ACC112 (cell line): ENCODE data around the gene EFHC1.
A peak's percentile ranks its signal among the peaks of the same experiment; 100 is the strongest.

ENCODE experiments used
- H2AFZ ChIP-seq: fragments of 200-600 bp; sonication (generic); one replicate; pipeline ENCODE4 v1.6.0; 2017; ENCODE audit warnings: antibody characterized with exemption, low read length; ENCODE audit not compliant: unreplicated experiment
- H3K27ac ChIP-seq: fragments of 200-600 bp; sonication (generic); 2 replicates; pipeline ENCODE4 v1.5.1; 2014; ENCODE audit warnings: low read depth, mild to moderate bottlenecking, antibody characterized with exemption, low read length, moderate library complexity
- H3K27me3 ChIP-seq: fragments of 200-600 bp; sonication (generic); 2 replicates; pipeline ENCODE4 v1.6.1; 2014; ENCODE audit warnings: mild to moderate bottlenecking, antibody characterized with exemption, low read length, moderate library complexity, mixed read lengths; ENCODE audit not compliant: insufficient read depth
- H3K36me3 ChIP-seq: fragments of 200-600 bp; sonication (generic); 2 replicates; pipeline ENCODE4 v1.6.1; 2016; ENCODE audit warnings: mild to moderate bottlenecking, antibody characterized with exemption, low read length, moderate library complexity, mixed read lengths; ENCODE audit not compliant: insufficient read depth
- H3K4me1 ChIP-seq: fragments of 200-600 bp; sonication (generic); one replicate; pipeline ENCODE4 v1.6.1; 2016; ENCODE audit warnings: low read length, mixed read lengths; ENCODE audit not compliant: insufficient read depth, unreplicated experiment, control insufficient read depth
- H3K4me3 ChIP-seq: fragments of 200-600 bp; sonication (generic); 2 replicates; pipeline ENCODE4 v1.5.1; 2014; ENCODE audit warnings: mild to moderate bottlenecking, low read depth, low read length
- H3K79me2 ChIP-seq: fragments of 200-600 bp; sonication (generic); one replicate; pipeline ENCODE4 v1.6.0; 2016; ENCODE audit warnings: low read length; ENCODE audit not compliant: control insufficient read depth, unreplicated experiment, insufficient read depth

The EFHC1 gene

GRCh38 chr6:52500238-52501129 lies 80.3 kb downstream of the EFHC1 start:
- no peak overlapping the region for H3K4me3 ChIP-seq
- H3K79me2 ChIP-seq, result peaks cover 7% of the 10 kb centered on the region
- H2AFZ ChIP-seq, result no peak overlapping the region
- H3K36me3 ChIP-seq, result peaks cover 65% of the 10 kb centered on the region
- H3K27ac ChIP-seq, result peak overlapping the region; percentile 65
- no peaks in the 10 kb centered on the region for H3K27me3 ChIP-seq
- peaks cover 60% of the 10 kb centered on the region for H3K4me1 ChIP-seq

GRCh38 chr6:52502306-52503029 lies 82.3 kb downstream of the EFHC1 start:
- Histone ChIP-seq H3K4me3 (no peak overlapping the region), H2AFZ (no peak overlapping the region), H3K4me1 (peaks cover 67% of the 10 kb centered on the region), H3K27ac (peak overlapping the region; percentile 89), H3K27me3 (no peaks in the 10 kb centered on the region), H3K36me3 (peaks cover 69% of the 10 kb centered on the region), H3K79me2 (peaks cover 20% of the 10 kb centered on the region)

- Histone ChIP-seq H3K27me3 (no peaks in the 10 kb centered on the region), H3K36me3 (peaks cover 70% of the 10 kb centered on the region), H3K4me3 (no peak overlapping the region), H3K27ac (peak overlapping the region; percentile 89), H2AFZ (no peak overlapping the region), H3K4me1 (peaks cover 69% of the 10 kb centered on the region), H3K79me2 (peaks cover 27% of the 10 kb centered on the region)
Measured at GRCh38 chr6:52503323-52503747, 83.2 kb downstream of the EFHC1 start.

GRCh38 chr6:52503851-52504781 lies 84.0 kb downstream of the EFHC1 start:
- H3K36me3 ChIP-seq, result peaks cover 76% of the 10 kb centered on the region
- H2AFZ ChIP-seq, result no peak overlapping the region
- no peak overlapping the region for H3K4me3 ChIP-seq
- H3K79me2 ChIP-seq, result peaks cover 32% of the 10 kb centered on the region
- no peaks in the 10 kb centered on the region for H3K27me3 ChIP-seq
- peak overlapping the region; percentile 89 for H3K27ac ChIP-seq
- H3K4me1 ChIP-seq, result peaks cover 71% of the 10 kb centered on the region

- Histone ChIP-seq H3K4me1 (peaks cover 71% of the 10 kb centered on the region), H2AFZ (no peak overlapping the region), H3K27ac (peak overlapping the region; percentile 89), H3K4me3 (no peak overlapping the region), H3K79me2 (peaks cover 32% of the 10 kb centered on the region), H3K27me3 (no peaks in the 10 kb centered on the region), H3K36me3 (peaks cover 78% of the 10 kb centered on the region)
Measured at GRCh38 chr6:52504782-52505136, 84.6 kb downstream of the EFHC1 start.

GRCh38 chr6:52505726-52506409 lies 85.7 kb downstream of the EFHC1 start:
- peaks cover 76% of the 10 kb centered on the region for H3K36me3 ChIP-seq
- peaks cover 72% of the 10 kb centered on the region for H3K4me1 ChIP-seq
- H3K79me2 ChIP-seq, result peaks cover 37% of the 10 kb centered on the region
- no peaks in the 10 kb centered on the region for H3K27me3 ChIP-seq
- H3K27ac ChIP-seq, result peak overlapping the region; percentile 98
- H3K4me3 ChIP-seq, result no peak overlapping the region
- no peak overlapping the region for H2AFZ ChIP-seq

GRCh38 chr6:52506476-52506875 lies 86.3 kb downstream of the EFHC1 start:
- Histone ChIP-seq H3K27me3 (no peaks in the 10 kb centered on the region), H2AFZ (no peak overlapping the region), H3K27ac (peak overlapping the region; percentile 98), H3K79me2 (peaks cover 37% of the 10 kb centered on the region), H3K4me3 (no peak overlapping the region), H3K36me3 (peaks cover 74% of the 10 kb centered on the region), H3K4me1 (peaks cover 76% of the 10 kb centered on the region)

GRCh38 chr6:52507557-52508260 lies 87.6 kb downstream of the EFHC1 start:
- H3K27me3 ChIP-seq, result no peaks in the 10 kb centered on the region
- H3K4me3 ChIP-seq, result no peak overlapping the region
- no peak overlapping the region for H2AFZ ChIP-seq
- H3K27ac ChIP-seq, result peak overlapping the region; percentile 98
- H3K4me1 ChIP-seq, result peaks cover 87% of the 10 kb centered on the region
- H3K79me2 ChIP-seq, result peaks cover 32% of the 10 kb centered on the region
- peaks cover 68% of the 10 kb centered on the region for H3K36me3 ChIP-seq

- H3K4me3 ChIP-seq, result no peak overlapping the region
- peaks cover 66% of the 10 kb centered on the region for H3K36me3 ChIP-seq
- H2AFZ ChIP-seq, result no peak overlapping the region
- H3K4me1 ChIP-seq, result peaks cover 87% of the 10 kb centered on the region
- peak overlapping the region; percentile 98 for H3K27ac ChIP-seq
- H3K79me2 ChIP-seq, result peaks cover 31% of the 10 kb centered on the region
- H3K27me3 ChIP-seq, result no peaks in the 10 kb centered on the region
Measured at GRCh38 chr6:52508261-52508739, 88.2 kb downstream of the EFHC1 start.
